H9 (cell line): ENCODE measurements around the gene ADAMTS18. TPM values are rescaled to one million over a fixed set of nuclear protein-coding genes. Genes with fewer than 3 reads are reported as not detected.

ENCODE experiments used
- DNase-seq: peaks from one replicate; pipeline ENCODE4 v3.0.0-alpha.2; 2017
- H2AFZ ChIP-seq: one replicate; pipeline ENCODE4 v1.6.1; 2013; ENCODE audit warnings: mild to moderate bottlenecking, low read length, control low read depth, moderate library complexity
- H2AK5ac ChIP-seq: 2 replicates; pipeline ENCODE4 v1.6.1; 2013; ENCODE audit warnings: low read length, control low read depth, mixed read lengths; ENCODE audit not compliant: insufficient read length
- H2BK120ac ChIP-seq: one replicate; pipeline ENCODE4 v1.6.1; 2013; ENCODE audit warnings: low read depth, mild to moderate bottlenecking, low read length, control low read depth, inconsistent platforms; ENCODE audit not compliant: poor library complexity, severe bottlenecking
- H2BK12ac ChIP-seq: 2 replicates; pipeline ENCODE4 v1.6.1; 2013; ENCODE audit warnings: low read length, control low read depth, mixed read lengths, low read depth; ENCODE audit not compliant: insufficient read length
- H2BK15ac ChIP-seq: 2 replicates; pipeline ENCODE4 v1.6.1; 2013; ENCODE audit warnings: low read depth, low read length, control low read depth
- H2BK20ac ChIP-seq: one replicate; pipeline ENCODE4 v1.6.1; 2013; ENCODE audit warnings: low read depth, mild to moderate bottlenecking, low read length, control low read depth, inconsistent platforms; ENCODE audit not compliant: poor library complexity, severe bottlenecking
- H2BK5ac ChIP-seq: 2 replicates; pipeline ENCODE4 v1.6.1; 2013; ENCODE audit warnings: low read length, control low read depth, mixed read lengths; ENCODE audit not compliant: insufficient read length
- H3K14ac ChIP-seq: 2 replicates; pipeline ENCODE4 v1.6.1; 2013; ENCODE audit warnings: low read length, control low read depth; ENCODE audit not compliant: insufficient read depth
- H3K18ac ChIP-seq: 2 replicates; pipeline ENCODE4 v1.6.1; 2013; ENCODE audit warnings: low read depth, mild to moderate bottlenecking, mixed read lengths, low read length, control low read depth; ENCODE audit not compliant: insufficient read length
- H3K23ac ChIP-seq: 2 replicates; pipeline ENCODE4 v1.6.1; 2013; ENCODE audit warnings: low read length, control low read depth, mixed read lengths, low read depth; ENCODE audit not compliant: insufficient read length
- H3K23me2 ChIP-seq: 2 replicates; pipeline ENCODE4 v1.6.1; 2013; ENCODE audit warnings: low read depth, mild to moderate bottlenecking, mixed read lengths, low read length, control low read depth; ENCODE audit not compliant: insufficient read length, poor library complexity, severe bottlenecking
- H3K27ac ChIP-seq: 2 replicates; pipeline ENCODE4 v1.5.1; 2013; ENCODE audit warnings: low read length, control low read depth, mixed read lengths, low read depth; ENCODE audit not compliant: insufficient read length
- H3K27me3 ChIP-seq: 2 replicates; pipeline ENCODE4 v1.6.1; 2013; ENCODE audit warnings: low read length, control low read depth, inconsistent platforms; ENCODE audit not compliant: insufficient read depth
- H3K4ac ChIP-seq: 2 replicates; pipeline ENCODE4 v1.6.1; 2013; ENCODE audit warnings: low read depth, mild to moderate bottlenecking, control low read depth, inconsistent platforms, low read length, moderate library complexity
- H3K4me1 ChIP-seq: 2 replicates; pipeline ENCODE4 v1.6.1; 2013; ENCODE audit warnings: low read length, control low read depth, inconsistent platforms; ENCODE audit not compliant: insufficient read depth
- H3K4me2 ChIP-seq: 2 replicates; pipeline ENCODE4 v1.6.1; 2013; ENCODE audit warnings: low read length, control low read depth, mixed read lengths; ENCODE audit not compliant: insufficient read length, insufficient read depth
- H3K56ac ChIP-seq: 2 replicates; pipeline ENCODE4 v1.6.1; 2013; ENCODE audit warnings: low read depth, mild to moderate bottlenecking, mixed read lengths, low read length, control low read depth; ENCODE audit not compliant: insufficient read length
- H3K79me1 ChIP-seq: 2 replicates; pipeline ENCODE4 v1.6.1; 2013; ENCODE audit warnings: low read depth, mild to moderate bottlenecking, moderate library complexity, low read length, control low read depth, inconsistent platforms; ENCODE audit not compliant: insufficient read depth, poor library complexity, severe bottlenecking
- H3K79me2 ChIP-seq: 2 replicates; pipeline ENCODE4 v1.6.1; 2013; ENCODE audit warnings: low read length, control low read depth, inconsistent platforms; ENCODE audit not compliant: insufficient read depth
- H3K9ac ChIP-seq: 2 replicates; pipeline ENCODE4 v1.6.1; 2013; ENCODE audit warnings: low read length, control low read depth, mixed read lengths; ENCODE audit not compliant: insufficient read length; ENCODE audit errors: extremely low read depth
- H3K9me3 ChIP-seq: one replicate; pipeline ENCODE4 v1.6.1; 2013; ENCODE audit warnings: low read depth, low read length, inconsistent platforms; ENCODE audit not compliant: control insufficient read depth
- H3T11ph ChIP-seq: one replicate; pipeline ENCODE4 v1.6.1; 2013; ENCODE audit warnings: mild to moderate bottlenecking, low read length, control low read depth, inconsistent platforms
- H4K20me1 ChIP-seq: one replicate; pipeline ENCODE4 v1.6.1; 2013; ENCODE audit not compliant: control insufficient read depth, insufficient read length, insufficient read depth
- H4K5ac ChIP-seq: 2 replicates; pipeline ENCODE4 v1.6.1; 2013; ENCODE audit warnings: low read depth, mild to moderate bottlenecking, mixed read lengths, low read length, control low read depth; ENCODE audit not compliant: insufficient read length
- H4K8ac ChIP-seq: replicated peaks from 2 replicates; pipeline ENCODE4 v1.6.1; 2013; ENCODE audit warnings: low read length, control low read depth, mixed read lengths, low read depth; ENCODE audit not compliant: insufficient read length
- H4K91ac ChIP-seq: 2 replicates; pipeline ENCODE4 v1.6.1; 2013; ENCODE audit warnings: low read depth, mild to moderate bottlenecking, moderate library complexity, mixed read lengths, low read length, control low read depth; ENCODE audit not compliant: insufficient read length
- H3K27ac Mint-ChIP-seq, 3 experiments: 2 replicates in 2 of 3; 3 replicates in 1 of 3; pipeline ENCODE4 v1.8.0; 2020 to 2021; ENCODE audit warnings: mixed read lengths in 3 of 3, mild to moderate bottlenecking in 1 of 3, moderate library complexity in 1 of 3
- H3K27me3 Mint-ChIP-seq: 2 replicates; pipeline ENCODE4 v1.8.0; 2021; ENCODE audit warnings: low read depth, mild to moderate bottlenecking, moderate library complexity, mixed read lengths
- H3K36me3 Mint-ChIP-seq, 3 experiments: 2 replicates in 2 of 3; 3 replicates in 1 of 3; pipeline ENCODE4 v1.8.0; 2020 to 2021; ENCODE audit warnings: low read depth in 3 of 3, mixed read lengths in 3 of 3; ENCODE audit not compliant: insufficient read depth in 1 of 3
- H3K4me1 Mint-ChIP-seq, 2 experiments: 2 replicates each; pipeline ENCODE4 v1.8.0; 2020; ENCODE audit warnings: mixed read lengths in 2 of 2
- H3K4me3 Mint-ChIP-seq, 2 experiments: 2 replicates in 1 of 2; 3 replicates in 1 of 2; pipeline ENCODE4 v1.8.0; 2020 to 2021; ENCODE audit warnings: mild to moderate bottlenecking in 2 of 2, mixed read lengths in 2 of 2, moderate library complexity in 1 of 2
- H3K9me3 Mint-ChIP-seq, 2 experiments: 2 replicates in 1 of 2; 3 replicates in 1 of 2; pipeline ENCODE4 v1.8.0; 2020; ENCODE audit warnings: mild to moderate bottlenecking in 2 of 2, mixed read lengths in 2 of 2, moderate library complexity in 1 of 2
- CTCF ChIP-seq: fragments of 200-600 bp; sonication (generic); conservative IDR thresholded peaks from 3 replicates; pipeline ENCODE4 v1.8.0; 2021; ENCODE audit warnings: antibody characterized with exemption, mild to moderate bottlenecking
- WGBS: extraction: QIAGEN DNeasy Blood & Tissue Kit; methylation state at CpG from one replicate; pipeline ENCODE4 v1.1.7; 2013; ENCODE audit warnings: missing lambda C conversion rate, low lambda C conversion rate, mixed read lengths; ENCODE audit not compliant: insufficient read length; ENCODE audit errors: extremely low coverage; 5-methylcytosine and 5-hydroxymethylcytosine counted together
- total RNA-seq: library from RNA; stranded (reverse); gene quantifications from 2 replicates; pipeline ENCODE4 v1.2.1, GENCODE V29; 2021

Gene ADAMTS18
- total RNA-seq, 1 experiment from 2014 or later, result 0.07 TPM

GRCh38 chr16:77250400-77250799 lies 184.4 kb downstream of the ADAMTS18 start:
- Histone ChIP-seq H2AFZ (no peak overlapping the region), H3T11ph (no peak overlapping the region), H2BK20ac (no peak overlapping the region), H3K27ac (no peak overlapping the region), H2BK120ac (no peak overlapping the region), H3K18ac (no peak overlapping the region), H3K23ac (no peak overlapping the region), H2BK5ac (no peak overlapping the region), H3K4ac (no peak overlapping the region), H4K5ac (no peak overlapping the region), H4K91ac (no peak overlapping the region), H3K4me1 (no peaks in the 10 kb centered on the region), H3K23me2 (no peaks in the 10 kb centered on the region), H2BK15ac (no peak overlapping the region), H4K8ac (no peak overlapping the region), H3K79me1 (no peaks in the 10 kb centered on the region), H3K27me3 (no peaks in the 10 kb centered on the region), H3K4me2 (no peak overlapping the region), H3K79me2 (no peaks in the 10 kb centered on the region), H3K9me3 (no peaks in the 10 kb centered on the region), H3K14ac (no peak overlapping the region), H3K56ac (no peak overlapping the region), H3K9ac (no peak overlapping the region), H4K20me1 (no peaks in the 10 kb centered on the region), H2AK5ac (no peak overlapping the region), H2BK12ac (no peak overlapping the region)
- WGBS, result no CpG with 5 or more reads among the region's 4 CpGs
- Mint-ChIP-seq H3K36me3 (no peaks in the 10 kb centered on the region), H3K4me1 (no peaks in the 10 kb centered on the region), H3K9me3 (peaks cover 0 to 2% of the 10 kb centered on the region in 2 experiments; a peak in 1 of 5 replicates), H3K4me3 (no peak overlapping the region), H3K27ac (no peak overlapping the region), H3K27me3 (peaks cover 3% of the 10 kb centered on the region; the same call in 1 of the 2 replicates)
- no peak for TF ChIP-seq CTCF
- no peak for DNase-seq
